ENCODE results near the gene EDIL3.
"Not testable (repeated sequence)": the region's sequence is repeated elsewhere in the genome, so short reads cannot be mapped to it uniquely, and the experiment has no call there.

EDIL3 gene

DNA sequence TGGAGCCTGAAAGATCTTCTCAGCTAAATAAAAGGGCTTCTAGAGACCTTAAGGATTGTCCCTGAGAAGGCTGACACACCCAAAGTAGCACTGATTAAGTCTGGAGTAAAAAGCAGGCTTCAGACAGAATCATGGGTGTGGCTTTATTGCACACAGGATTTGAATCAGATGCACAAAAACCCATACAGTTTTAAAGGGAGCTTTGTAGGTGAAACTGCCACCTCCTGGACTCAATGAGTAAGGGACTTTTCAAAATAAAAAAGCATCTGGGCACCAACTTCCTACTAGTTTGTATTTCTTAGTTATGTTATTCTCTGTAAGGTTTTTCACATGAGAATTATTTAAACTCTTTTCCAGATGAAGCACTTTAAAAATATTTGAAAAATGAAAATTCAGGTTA, 129.4 kb downstream of the EDIL3 start:
- no peak for DNase-seq

DNA sequence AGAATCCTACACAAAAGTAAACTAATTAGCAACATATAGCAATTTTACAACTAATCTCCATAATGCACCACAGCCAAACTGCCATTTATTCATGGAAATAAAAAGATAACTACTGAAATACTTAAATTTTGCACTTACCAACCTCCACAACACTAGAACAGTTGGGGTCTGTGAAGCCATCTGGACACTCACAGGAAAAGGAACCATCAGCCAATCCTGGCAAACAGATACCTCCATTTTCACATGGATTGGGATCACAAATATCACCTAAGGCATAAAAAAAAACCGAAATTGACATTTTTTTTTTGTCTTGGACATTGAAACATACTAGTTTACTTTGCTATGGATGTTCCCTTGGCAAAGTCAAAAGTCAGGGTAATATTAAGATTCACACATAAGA, 130.7 kb downstream of the EDIL3 start:
- no peak for DNase-seq

DNA sequence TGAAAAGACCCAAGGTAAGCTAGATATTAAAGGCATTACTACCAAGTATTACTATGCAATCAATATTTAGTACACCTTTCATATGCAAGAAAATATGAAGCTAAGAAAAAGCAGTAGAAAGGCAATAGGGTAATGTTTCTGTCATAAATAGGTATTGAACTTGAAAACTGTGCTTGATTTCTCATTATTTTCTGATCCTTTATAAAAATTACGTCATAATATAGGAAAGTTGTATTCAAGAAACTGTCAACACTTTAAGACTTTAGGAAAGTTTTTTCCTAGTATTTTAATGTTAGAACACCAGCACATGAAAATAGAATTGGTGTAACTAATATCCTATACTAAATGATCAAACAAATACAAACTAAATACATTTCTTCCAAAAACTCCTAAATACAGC, 133.2 kb downstream of the EDIL3 start:
- no peak for DNase-seq

DNA sequence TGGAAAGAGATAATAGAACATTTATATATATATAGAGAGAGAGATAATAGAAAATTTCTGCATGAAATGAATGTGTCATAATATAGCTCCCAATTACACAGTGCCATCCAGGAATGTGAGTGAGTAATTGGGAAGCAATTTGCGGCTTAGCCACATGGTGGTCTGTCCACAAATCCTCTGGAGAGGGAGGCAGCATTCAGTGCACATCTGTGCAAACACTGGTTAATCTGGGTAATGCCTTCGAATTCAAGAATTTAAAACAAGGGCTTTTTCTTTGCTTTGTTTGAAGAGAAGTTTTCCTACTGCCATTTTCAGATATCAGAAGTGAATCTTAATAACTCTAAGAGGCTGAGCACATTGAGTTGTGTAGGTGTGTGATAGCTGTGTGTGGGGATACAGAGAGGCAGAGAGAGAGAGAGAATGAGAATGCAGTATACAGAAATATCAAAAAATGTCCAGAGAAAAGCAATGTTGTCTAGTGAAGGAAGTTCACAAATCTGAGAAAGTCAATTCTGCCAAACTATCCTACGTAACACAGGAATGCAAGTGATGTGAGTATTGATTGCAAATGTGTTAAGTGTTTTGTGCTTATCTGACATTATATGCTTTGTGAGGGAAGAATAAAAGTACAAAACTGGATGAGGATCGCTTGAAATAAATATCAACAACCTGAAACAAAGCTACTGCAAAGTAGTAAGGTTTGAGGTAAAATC, 134.6 kb downstream of the EDIL3 start:
- DNase-seq, result no peak

DNA sequence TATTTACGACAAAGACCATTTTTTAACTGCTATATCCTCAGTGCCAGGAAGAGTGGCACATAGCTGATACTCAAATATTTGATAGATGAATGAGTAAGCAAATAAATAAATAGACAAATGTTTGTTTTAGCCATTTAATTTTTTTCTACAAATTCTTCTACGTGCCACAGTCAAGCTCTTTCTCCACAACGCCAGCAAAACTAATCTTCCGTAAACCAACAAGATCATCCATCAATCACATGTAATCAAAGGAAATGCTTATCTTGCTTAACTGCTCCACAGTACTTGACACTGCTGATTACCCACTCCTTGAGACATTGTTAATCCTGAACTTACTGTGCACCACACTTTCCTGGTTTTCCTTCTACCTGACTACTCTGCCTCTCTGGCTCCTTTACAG, 136.7 kb downstream of the EDIL3 start:
- DNase-seq, result no peak

DNA sequence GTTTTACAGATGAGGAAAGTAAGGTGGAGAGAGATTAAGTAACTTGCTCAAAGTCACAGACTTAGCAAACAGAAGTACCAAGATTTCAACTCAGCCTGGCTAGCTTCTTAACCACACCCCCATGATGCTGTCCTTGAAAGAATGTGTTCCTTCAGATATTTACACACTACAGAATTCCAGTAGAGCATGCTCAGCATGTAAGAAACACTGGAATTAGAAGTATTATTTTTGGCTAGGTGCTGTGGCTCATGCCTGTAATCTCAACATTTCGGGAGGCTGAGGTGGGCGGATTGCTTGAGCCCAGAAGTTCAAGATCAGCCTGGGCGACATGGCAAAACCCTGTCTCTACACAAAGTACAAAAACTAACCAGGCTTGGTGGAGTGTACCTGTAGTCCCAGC, 142.4 kb downstream of the EDIL3 start:
- DNase-seq, result no peak

DNA sequence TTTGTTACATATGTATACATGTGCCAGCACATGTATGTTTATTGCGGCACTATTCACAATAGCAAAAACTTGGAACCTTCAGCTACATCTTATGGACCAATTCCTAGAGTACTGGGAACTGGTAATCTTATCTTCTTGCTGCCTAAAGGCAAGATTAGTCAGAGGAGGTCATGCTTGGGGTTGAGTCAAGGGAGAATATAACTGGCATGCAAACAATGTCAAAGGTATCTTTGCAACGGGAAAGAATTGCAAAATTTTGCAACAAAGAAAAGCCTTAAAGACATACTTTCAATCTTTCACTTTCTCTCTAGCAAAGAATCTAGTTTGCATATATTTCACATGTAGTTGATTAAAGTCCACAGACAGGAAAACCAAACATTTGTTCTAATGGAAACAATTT, 145.2 kb downstream of the EDIL3 start:
- DNase-seq, result no peak

DNA sequence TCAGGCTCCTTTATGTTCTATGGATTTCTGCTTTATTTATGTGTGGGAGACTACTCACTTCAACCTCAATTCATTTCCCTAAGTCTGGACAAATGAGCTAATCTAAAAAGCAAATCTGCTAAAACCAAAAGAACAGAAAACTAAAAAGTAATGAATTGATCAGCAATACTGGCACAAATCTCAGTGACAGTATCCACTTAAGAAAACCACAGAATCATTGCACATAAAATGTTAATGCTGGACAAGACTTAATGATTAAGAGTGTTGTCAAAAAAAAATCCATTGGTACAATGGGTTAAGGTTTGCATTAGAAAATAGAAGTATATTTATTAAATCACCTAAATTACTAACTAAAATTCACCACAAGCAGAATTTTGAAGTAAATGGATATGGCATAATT, 147.6 kb downstream of the EDIL3 start:
- DNase-seq, result no peak

DNA sequence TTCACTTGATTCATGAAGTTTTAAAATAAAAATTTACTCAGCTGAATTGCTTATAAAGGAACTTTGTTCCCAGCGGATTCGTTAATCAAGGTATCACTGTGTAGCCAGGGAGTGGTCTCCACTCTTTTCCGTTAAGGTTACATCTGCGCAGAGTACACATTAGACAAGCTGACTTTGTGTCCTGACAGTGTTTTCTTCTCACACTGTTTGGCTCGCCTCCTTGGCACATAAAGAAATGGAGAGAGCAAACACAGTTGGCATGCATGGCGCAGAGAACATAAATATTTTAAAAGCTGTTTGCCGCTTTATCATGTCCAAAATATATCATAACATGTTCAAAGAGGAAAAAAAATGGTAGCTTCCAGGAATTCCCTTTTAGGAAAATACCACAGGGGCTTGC, 153.2 kb downstream of the EDIL3 start:
- no peak for DNase-seq

DNA sequence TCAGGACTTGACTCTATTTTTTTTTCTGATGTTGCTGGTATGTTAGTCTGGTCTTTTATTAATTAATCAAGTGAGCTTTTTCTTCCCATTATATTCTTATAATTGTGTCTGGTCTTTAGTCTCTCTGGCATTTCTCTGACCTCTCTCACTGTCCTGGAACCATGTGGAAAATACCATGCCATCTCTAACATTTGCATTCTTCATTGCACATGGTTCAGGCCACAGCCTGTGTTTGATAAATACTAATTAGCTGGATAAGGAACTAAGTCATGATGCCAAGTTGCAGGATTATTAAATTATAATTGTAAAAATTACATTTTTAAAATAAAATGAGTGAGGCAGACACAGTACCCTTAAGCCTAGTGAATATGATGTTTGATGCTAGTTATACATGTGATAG, 155.6 kb downstream of the EDIL3 start:
- no peak for DNase-seq

DNA sequence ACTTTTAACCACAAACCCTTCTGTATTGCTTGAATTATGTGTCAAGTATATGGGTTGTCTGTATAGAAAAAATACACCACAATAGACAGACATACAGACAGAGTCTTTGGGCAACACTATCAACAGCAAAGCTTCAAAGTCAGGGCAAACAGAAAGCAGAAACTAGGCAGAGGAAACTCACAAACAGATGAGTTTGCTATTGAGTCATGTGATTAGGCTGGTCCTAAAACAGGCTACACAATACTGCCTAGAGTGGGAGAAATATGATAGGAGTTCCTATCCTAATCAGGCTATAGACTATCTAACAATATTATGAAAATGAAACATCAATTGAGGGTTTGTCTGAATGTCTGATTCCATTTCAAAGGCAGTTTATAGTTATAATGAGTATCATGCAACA, 156.4 kb downstream of the EDIL3 start:
- DNase-seq, result no peak

DNA sequence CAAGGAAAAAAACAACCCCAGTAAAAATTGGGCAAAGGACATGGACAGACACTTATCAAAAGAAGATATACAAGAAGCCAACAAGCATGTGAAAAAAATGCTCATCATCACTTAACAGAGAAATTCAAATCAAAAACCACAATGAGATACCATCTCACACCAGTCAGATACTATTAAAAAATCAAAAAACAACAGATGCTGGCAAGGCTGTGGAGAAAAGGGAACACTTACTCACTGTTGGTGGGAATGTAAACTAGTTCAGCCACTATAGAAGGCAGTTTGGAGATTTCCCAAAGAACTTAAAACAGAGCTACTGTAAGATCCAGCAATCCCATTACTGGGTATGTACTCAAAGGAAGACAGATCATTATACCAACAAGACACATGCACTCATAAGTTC, 157.4 kb downstream of the EDIL3 start:
- DNase-seq, result no peak

DNA sequence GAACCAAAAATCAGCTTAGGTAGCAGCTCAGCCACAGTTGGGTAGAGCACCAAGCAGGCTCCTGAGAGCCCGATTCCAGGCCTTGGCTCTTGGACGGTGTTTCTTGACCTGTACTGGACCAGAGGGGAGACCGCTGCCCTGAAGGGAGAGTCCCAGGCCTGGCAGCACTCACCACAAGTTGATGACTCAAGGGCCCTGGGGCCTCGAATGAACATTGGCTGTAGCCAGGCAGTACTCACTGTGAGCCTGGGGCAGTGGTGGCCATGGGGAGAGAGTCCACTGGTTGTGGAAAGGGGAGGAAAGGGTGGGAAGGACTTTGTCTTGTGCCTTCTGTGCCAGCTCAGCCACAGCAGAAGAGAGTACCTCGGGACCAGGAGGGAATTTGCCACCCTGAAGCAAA, 166.1 kb downstream of the EDIL3 start:
- no peak for DNase-seq

DNA sequence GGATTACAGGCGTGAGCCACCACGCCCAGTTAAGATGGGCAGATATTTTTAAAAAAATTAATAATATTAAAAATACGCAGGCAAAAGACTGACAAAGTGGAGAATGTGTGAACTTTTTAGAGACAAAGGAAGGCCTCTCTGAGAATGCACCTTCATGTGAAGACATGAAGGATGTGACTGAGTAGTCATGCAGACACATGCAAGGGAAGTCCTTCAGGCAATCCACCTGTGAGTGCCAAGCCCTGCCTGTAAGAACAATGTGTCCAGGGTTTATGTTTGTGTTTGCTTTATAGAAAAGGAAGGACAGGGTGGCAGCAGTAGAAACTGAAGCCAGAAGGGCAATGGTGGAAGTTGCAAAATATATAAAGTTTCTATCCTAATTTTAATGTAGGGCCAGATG, 169.2 kb downstream of the EDIL3 start:
- DNase-seq, result no peak

DNA sequence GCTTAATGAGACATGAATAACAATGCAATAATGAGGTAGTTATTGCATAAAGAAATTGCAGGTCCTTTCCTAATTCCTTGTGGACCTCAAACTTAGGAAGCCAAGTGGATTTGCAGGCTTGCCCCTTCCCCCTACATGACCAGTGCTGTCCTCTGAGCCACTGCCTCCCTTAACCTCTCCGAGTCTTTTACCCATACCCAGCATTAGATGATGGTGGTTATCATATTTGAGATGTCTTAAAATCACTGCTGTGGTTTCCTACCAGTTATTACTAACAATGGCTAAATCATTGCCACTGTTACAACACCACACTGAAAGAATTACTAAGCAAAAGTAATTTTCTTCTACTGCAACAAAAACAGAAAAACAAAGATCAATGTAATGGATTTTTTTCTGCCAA, 170.8 kb downstream of the EDIL3 start:
- no peak for DNase-seq

DNA sequence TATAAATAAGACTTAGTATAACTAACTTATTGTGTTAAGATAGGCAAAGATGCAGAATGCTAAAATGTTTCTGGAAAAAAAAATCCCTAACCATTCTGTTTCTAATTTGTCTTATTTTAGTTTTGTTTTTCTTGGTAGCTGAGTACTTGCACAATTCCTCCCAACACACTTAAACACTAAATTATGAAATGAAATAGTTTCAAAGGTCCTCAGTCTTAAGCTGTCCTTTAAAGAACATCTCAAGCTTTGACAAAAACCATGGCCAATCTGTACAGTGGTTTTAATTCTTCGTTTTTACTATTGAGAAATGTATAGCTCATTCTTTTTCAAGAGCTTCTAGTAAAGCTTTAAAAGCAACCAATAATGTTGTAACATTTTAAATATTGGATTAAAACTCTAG, 171.5 kb downstream of the EDIL3 start:
- no peak for DNase-seq

DNA sequence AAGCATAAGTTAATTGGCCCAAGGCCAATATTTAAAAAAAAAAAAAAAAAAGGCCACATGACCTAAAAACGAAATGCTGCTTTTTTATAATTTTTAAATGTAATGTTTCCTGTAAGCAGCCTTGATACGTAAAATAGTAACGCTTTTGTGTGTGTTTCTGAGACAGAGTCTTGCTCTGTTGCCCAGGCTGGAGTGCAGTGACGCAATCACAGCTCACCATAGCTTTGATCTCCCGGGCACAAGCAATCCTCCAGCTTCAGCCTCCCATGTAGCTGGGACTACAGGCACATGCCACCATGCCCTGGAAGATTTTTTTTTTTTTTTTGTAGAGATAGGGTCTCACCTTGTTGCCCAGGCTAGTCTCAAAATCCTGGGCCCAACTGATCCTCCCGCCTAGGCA, 179.9 kb downstream of the EDIL3 start:
- DNase-seq, result no peak

DNA sequence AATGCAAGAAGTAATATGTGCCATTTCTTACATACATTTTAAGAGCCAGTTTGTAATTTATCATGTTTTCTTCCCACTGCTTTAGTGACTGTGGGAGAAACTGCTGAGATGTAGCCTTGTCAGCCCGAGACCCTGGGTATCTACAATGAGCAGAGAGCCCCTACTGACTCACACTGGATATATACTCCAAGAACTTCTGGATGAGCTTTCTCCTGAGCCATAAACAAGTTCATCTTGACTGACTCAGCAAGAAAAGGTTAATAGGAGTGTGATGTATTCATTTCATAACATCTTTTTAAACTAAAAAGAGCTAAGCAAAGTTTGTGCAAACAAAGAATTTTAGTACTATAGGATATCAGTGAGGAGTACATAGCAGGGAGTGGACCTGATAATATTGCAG, 182.5 kb downstream of the EDIL3 start:
- DNase-seq, result no peak

DNA sequence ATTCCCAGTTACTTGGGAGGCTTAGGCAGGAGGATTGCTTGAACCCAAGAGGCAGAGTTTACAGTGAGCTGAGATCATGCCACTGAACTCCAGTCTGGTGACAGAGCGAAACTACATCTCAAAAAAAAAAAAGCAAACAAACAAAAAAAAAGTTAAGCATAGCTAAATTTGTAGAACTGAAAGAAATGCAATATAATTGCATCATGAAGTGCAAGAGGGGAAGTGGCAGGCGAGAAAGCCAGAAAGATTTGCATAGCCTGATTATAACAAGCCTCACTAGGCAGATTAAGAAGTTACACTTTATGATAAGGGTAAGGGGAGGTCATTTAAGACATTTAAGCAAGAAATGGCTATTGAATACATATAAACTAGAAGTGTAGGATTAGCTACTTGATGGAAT, 187.1 kb downstream of the EDIL3 start:
- no peak for DNase-seq

DNA sequence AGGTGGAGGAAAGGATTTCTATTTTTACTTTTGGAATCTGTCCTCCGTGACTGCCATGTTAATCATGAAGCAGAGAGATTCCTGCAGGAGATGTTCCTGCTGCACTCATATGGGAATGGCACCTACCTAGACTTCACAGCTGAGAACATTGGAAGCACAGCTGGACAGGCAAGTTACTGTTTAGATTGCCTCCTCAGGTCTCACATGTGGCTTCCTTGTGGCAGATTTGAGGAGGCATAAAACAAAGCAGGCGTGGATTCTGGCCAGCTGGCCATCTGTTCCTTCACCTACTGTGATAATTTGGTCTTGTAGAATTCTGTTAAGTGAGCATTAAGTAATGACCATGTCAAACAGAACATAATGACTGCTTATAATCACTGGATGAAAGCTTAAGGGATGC, 193.4 kb downstream of the EDIL3 start:
- DNase-seq, result no peak

DNA sequence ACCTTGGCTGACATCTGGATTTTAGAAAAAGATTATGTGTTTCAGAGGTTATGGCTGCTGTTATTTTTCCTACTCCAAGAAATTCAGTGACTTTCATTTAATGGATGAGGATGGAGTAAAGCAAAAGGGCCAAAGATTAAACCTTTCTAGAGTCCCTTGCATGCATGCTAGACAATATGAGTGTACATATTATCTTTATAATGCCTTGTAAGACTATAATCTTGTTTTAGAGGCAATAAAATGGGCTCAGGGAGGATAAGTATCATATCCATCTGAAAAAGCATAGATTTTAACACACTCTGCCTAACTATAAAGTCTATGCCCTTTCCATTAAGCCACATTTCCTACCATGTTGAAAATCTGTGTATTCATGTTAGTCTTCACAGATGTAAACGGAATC, 199.8 kb downstream of the EDIL3 start:
- no peak for DNase-seq

DNA sequence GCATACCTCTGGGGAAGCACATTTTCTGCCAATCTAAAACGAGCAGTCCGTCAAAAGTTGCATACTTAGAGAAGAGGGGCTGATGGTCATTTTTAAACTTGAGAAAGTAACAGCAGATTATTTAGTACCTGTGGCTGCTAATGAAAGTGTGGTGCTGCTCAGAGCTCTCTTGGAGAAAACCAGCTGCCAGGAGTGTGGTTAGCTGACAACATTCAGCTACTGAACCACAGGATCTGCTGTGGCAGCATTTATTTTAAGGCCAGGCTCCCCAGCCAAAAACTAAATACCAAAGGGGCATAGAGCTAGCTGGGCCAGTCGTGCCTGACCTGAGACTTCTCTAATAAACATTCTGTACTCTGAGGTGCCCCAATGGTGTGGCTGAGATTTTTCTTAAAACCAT, 203.6 kb downstream of the EDIL3 start:
- no peak for DNase-seq

DNA sequence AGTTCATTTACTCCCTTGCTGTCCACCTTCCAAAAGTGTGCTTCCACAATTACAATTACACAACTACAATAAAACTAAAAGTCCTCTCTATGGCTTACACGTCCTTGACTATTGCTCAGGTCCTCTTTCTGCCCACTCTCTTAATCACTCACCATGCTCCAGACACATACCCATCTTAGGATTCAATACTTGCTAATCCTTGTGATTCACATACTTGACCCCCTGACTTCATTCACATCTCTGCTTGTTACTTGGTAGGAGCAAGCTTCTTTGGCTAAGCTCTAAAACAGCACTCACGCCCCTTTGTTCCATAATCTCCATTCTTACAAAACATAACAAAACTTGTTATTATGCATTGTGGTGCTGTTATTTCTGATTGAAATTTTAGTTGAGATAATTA, 215.8 kb downstream of the EDIL3 start:
- DNase-seq, result no peak

DNA sequence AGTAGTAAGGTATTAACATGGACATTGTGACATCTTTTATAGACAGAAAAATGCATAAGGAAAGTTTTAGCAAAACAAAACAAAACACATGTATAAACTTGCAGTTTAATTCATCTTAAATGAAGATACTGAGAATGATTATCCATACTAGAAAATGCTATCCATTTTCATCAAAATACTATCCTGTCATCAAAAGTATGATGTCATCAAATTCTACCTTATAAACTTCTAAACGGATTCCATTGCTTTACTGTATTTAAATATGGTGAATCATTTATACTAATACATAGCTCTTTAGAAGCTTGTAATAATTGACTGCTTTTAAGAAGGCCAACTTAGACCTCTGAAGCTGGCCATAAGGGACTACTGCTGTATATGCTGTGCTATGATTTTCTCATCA, 221.0 kb downstream of the EDIL3 start:
- DNase-seq, result no peak

DNA sequence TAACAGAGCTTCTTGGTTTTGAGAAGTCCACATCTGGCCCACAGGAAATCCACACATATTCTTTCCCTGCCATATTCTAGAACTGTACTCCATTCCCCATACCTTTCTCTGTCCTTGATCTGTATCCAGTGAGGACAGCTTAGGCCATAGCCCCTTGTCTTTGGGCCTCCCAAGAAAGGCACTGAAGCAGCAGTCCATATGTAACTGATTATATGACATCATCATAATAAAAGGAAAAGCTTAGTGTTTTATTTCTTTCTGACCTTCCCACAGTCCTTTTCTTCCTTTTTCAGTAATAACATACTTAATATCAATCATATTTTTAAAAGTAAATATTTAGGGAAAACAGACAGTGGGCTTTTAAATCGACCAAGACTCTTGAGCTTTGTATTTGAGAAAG, 222.0 kb downstream of the EDIL3 start:
- DNase-seq, result no peak

DNA sequence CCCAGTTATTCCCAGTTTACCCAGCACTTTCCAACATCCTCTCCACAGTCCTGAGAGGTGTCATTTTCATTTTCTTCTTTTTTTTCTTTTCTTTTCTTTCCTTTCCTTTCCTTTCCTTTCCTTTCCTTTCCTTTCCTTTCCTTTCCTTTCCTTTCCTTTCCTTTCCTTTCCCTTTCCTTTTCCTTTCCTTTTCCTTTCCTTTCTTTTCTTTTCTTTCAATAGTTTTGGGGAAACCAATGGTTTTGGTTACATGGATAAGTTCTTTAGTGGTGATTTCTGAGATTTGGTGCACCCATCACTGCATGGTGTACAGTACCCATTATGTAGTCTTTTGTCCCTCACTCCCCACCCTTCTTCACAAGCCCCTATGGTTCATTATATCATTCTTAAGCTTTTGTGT, 224.0 kb downstream of the EDIL3 start:
- DNase-seq, result not testable (repeated sequence)
